Endodermal cell (in vitro differentiated cells): ENCODE data around the gene RND1. TPM values are rescaled to one million over a fixed set of nuclear protein-coding genes. Genes with fewer than 3 reads are reported as not detected.
"Not testable (repeated sequence)": the region's sequence is repeated elsewhere in the genome, so short reads cannot be mapped to it uniquely, and the experiment has no call there.

ENCODE experiments used
- DNase-seq: peaks from one replicate; pipeline ENCODE4 v3.0.0-alpha.2; 2017
- H3K27ac ChIP-seq: 2 replicates; pipeline ENCODE4 v1.5.1; 2013; ENCODE audit warnings: mild to moderate bottlenecking, low read depth, low read length, moderate library complexity
- H3K27me3 ChIP-seq: 2 replicates; pipeline ENCODE4 v1.6.1; 2013; ENCODE audit warnings: mild to moderate bottlenecking, low read length, moderate library complexity; ENCODE audit not compliant: insufficient read depth, control insufficient read depth, poor library complexity, severe bottlenecking
- H3K36me3 ChIP-seq: 2 replicates; pipeline ENCODE4 v1.7.0; 2013; ENCODE audit warnings: mild to moderate bottlenecking, low read length, moderate library complexity; ENCODE audit not compliant: control insufficient read depth, insufficient read depth
- H3K4me1 ChIP-seq: one replicate; pipeline ENCODE4 v1.7.0; 2013; ENCODE audit warnings: low read length; ENCODE audit not compliant: control insufficient read depth, insufficient read depth
- H3K4me3 ChIP-seq: 2 replicates; pipeline ENCODE4 v1.5.1; 2013; ENCODE audit warnings: mild to moderate bottlenecking, low read length, moderate library complexity
- H3K9ac ChIP-seq: 2 replicates; pipeline ENCODE4 v1.6.1; 2013; ENCODE audit warnings: mild to moderate bottlenecking, low read length, moderate library complexity; ENCODE audit not compliant: poor library complexity, severe bottlenecking; ENCODE audit errors: extremely low read depth
- H3K9me3 ChIP-seq: 2 replicates; pipeline ENCODE4 v1.6.1; 2013; ENCODE audit warnings: mild to moderate bottlenecking, low read length, moderate library complexity; ENCODE audit not compliant: control insufficient read depth
- H3K27ac Mint-ChIP-seq: 2 replicates; pipeline ENCODE4 v1.8.0; 2020; ENCODE audit warnings: mixed read lengths
- H3K27me3 Mint-ChIP-seq: 2 replicates; pipeline ENCODE4 v1.8.0; 2021; ENCODE audit warnings: mild to moderate bottlenecking, mixed read lengths; ENCODE audit not compliant: insufficient read depth
- H3K36me3 Mint-ChIP-seq: 2 replicates; pipeline ENCODE4 v1.8.0; 2020; ENCODE audit warnings: low read depth, mixed read lengths
- H3K4me1 Mint-ChIP-seq: 2 replicates; pipeline ENCODE4 v1.8.0; 2020; ENCODE audit warnings: mixed read lengths
- H3K4me3 Mint-ChIP-seq: 2 replicates; pipeline ENCODE4 v1.8.0; 2020; ENCODE audit warnings: mild to moderate bottlenecking, moderate library complexity, mixed read lengths
- H3K9me3 Mint-ChIP-seq: 2 replicates; pipeline ENCODE4 v1.8.0; 2020; ENCODE audit warnings: mild to moderate bottlenecking, mixed read lengths
- CTCF ChIP-seq: fragments of 200-600 bp; sonication (generic); conservative IDR thresholded peaks from 2 replicates; pipeline ENCODE4 v1.5.0; 2021; ENCODE audit warnings: antibody characterized with exemption, mild to moderate bottlenecking
- WGBS, 2 experiments: methylation state at CpG; one replicate each; pipeline versions ENCODE4 v1.1.5 to v1.1.7; 2013; ENCODE audit warnings: missing lambda C conversion rate in 2 of 2, mixed read lengths in 1 of 2; ENCODE audit not compliant: insufficient coverage in 1 of 2, insufficient read length in 1 of 2; 5-methylcytosine and 5-hydroxymethylcytosine counted together
- long read RNA-seq, 4 experiments: library from polyadenylated mRNA in 2 of 4; library from RNA in 1 of 4; library from capped mRNA in 1 of 4; stranded (forward) in 3 of 4; unstranded in 1 of 4; transcript quantifications; one replicate each; pipeline ENCODE4 v2.0.0, GENCODE V29; 2020 to 2021; ENCODE audit warnings: inconsistent platforms in 1 of 4
- polyA plus RNA-seq, 2 experiments: library from polyadenylated mRNA; stranded (reverse); fragments of 50-300 nt; gene quantifications; one replicate each; pipeline ENCODE4 v1.2.3, GENCODE V29; 2013
- total RNA-seq, 2 donors: library from RNA; stranded (reverse); fragmentation: NEBNext Ultra II Directional in 1 of 2; extraction: Animal tissue kit (Norgen Biotek cat#: 25700) in 1 of 2; gene quantifications; 2 replicates in 1 of 2; 3 replicates in 1 of 2; pipeline ENCODE4 v1.2.1, GENCODE V29; 2021

The RND1 gene
- total RNA-seq, result 10 to 100 TPM; 10.7 to 18.9 TPM
- polyA plus RNA-seq (2013, experiment 1 of 2), result 21.7 TPM
- polyA plus RNA-seq (2013, experiment 2 of 2), result 19.7 TPM
- long read RNA-seq, experiment 1, transcript RND1-201 (5 exons, 1,681 nt), result major isoform, 6 of 7 reads
- long read RNA-seq, experiment 1, partial matches to known transcripts, result 0 of 7 reads
- long read RNA-seq, experiment 1, other reads (novel, unspliced or antisense), result 0 of 7 reads
- long read RNA-seq, experiment 2, transcript RND1-201 (5 exons, 1,681 nt), result major isoform, 20 of 20 reads
- long read RNA-seq, experiment 2, partial matches to known transcripts, result 0 of 20 reads
- long read RNA-seq, experiment 2, other reads (novel, unspliced or antisense), result 0 of 20 reads
- long read RNA-seq, experiment 3, transcript RND1-201 (5 exons, 1,681 nt), result major isoform, 10 of 12 reads
- long read RNA-seq, experiment 3, partial matches to known transcripts, result 1 of 12 reads
- long read RNA-seq, experiment 3, other reads (novel, unspliced or antisense), result 1 of 12 reads
- long read RNA-seq, experiment 4, transcript RND1-202 (1 exons, 2,136 nt), result minor isoform, 5 of 44 reads
- long read RNA-seq, experiment 4, transcript RND1-201 (5 exons, 1,681 nt), result major isoform, 36 of 44 reads
- long read RNA-seq, experiment 4, partial matches to known transcripts, result 2 of 44 reads
- long read RNA-seq, experiment 4, other reads (novel, unspliced or antisense), result 1 of 44 reads

- Mint-ChIP-seq H3K9me3 (no peaks in the 10 kb centered on the region), H3K36me3 (peaks cover 16% of the 10 kb centered on the region), H3K27me3 (peaks cover 2% of the 10 kb centered on the region), H3K4me3 (peak within 1 kb of the TSS; percentile 90), H3K4me1 (peaks cover 33% of the 10 kb centered on the region), H3K27ac (peak within 1 kb of the TSS; percentile 88)
- WGBS, 2 experiments, result 3% methylated on average over 23 to 32 of the region's 32 CpGs
- peaks cover 2% of the 10 kb centered on the region for H3K4me1 ChIP-seq
- H3K36me3 ChIP-seq, result no peaks in the 10 kb centered on the region
- H3K27ac ChIP-seq, result no peak within 1 kb of the TSS
- no peaks in the 10 kb centered on the region for H3K27me3 ChIP-seq
- peak; percentile 99 for DNase-seq
- H3K9me3 ChIP-seq, result no peaks in the 10 kb centered on the region
- peak within 1 kb of the TSS; percentile 58 for H3K9ac ChIP-seq
- H3K4me3 ChIP-seq, result peak within 1 kb of the TSS; percentile 87
- peak; percentile 39 for TF ChIP-seq CTCF
Observed at GRCh38 chr12:48865281-48866051, at the start of gene RND1. TSS of gene RND1 (minus strand) at chr12:48865870. CDS start at chr12:48865767, 103 bp downstream.

GRCh38 chr12:48910196-48910595, 44.5 kb upstream of the RND1 start:
- Histone ChIP-seq H3K9ac (no peak overlapping the region), H3K9me3 (no peaks in the 10 kb centered on the region), H3K36me3 (peaks cover 3% of the 10 kb centered on the region), H3K27me3 (no peaks in the 10 kb centered on the region), H3K4me1 (peaks cover 4% of the 10 kb centered on the region), H3K4me3 (no peak overlapping the region), H3K27ac (no peak overlapping the region)
- no peak for TF ChIP-seq CTCF
- Mint-ChIP-seq H3K27me3 (peaks cover 17% of the 10 kb centered on the region), H3K4me1 (peaks cover 14% of the 10 kb centered on the region), H3K9me3 (no peaks in the 10 kb centered on the region), H3K4me3 (no peak overlapping the region), H3K27ac (no peak overlapping the region), H3K36me3 (no peaks in the 10 kb centered on the region)
- DNase-seq, result no peak

- not testable (repeated sequence) for H3K27ac Mint-ChIP-seq, H3K4me1 ChIP-seq, H3K4me3 ChIP-seq, H3K9me3 Mint-ChIP-seq, DNase-seq, H3K4me3 Mint-ChIP-seq, H3K27ac ChIP-seq, H3K9ac ChIP-seq, H3K36me3 Mint-ChIP-seq, H3K36me3 ChIP-seq, H3K9me3 ChIP-seq, H3K27me3 ChIP-seq
- Mint-ChIP-seq H3K27me3 (peaks cover 21% of the 10 kb centered on the region), H3K4me1 (peaks cover 14% of the 10 kb centered on the region)
- 86 to 92% methylated on average over 6 to 11 of the region's 11 CpGs for WGBS, 2 experiments
Observed at GRCh38 chr12:48909698-48910097, 44.0 kb upstream of the RND1 start.
